GM19463 (cell line): ENCODE data around the gene NR2C2AP.
A peak's percentile ranks its signal among the peaks of the same experiment; 100 is the strongest.
"Not testable (repeated sequence)": the region's sequence is repeated elsewhere in the genome, so short reads cannot be mapped to it uniquely, and the experiment has no call there.

Experiments
- ATAC-seq: cut with Tn5 transposase; IDR thresholded peaks from one replicate; pipeline ENCODE4 v1.9.1; 2021; ENCODE audit warnings: mild to moderate bottlenecking, moderate library complexity; ENCODE audit not compliant: unreplicated experiment

The NR2C2AP gene

GRCh38 chr19:19185853-19186740 is 17.1 kb downstream of the NR2C2AP start:
- ATAC-seq: no peak

- no peak for ATAC-seq
Observed at GRCh38 chr19:19181488-19181998, 21.7 kb downstream of the NR2C2AP start.

DNA sequence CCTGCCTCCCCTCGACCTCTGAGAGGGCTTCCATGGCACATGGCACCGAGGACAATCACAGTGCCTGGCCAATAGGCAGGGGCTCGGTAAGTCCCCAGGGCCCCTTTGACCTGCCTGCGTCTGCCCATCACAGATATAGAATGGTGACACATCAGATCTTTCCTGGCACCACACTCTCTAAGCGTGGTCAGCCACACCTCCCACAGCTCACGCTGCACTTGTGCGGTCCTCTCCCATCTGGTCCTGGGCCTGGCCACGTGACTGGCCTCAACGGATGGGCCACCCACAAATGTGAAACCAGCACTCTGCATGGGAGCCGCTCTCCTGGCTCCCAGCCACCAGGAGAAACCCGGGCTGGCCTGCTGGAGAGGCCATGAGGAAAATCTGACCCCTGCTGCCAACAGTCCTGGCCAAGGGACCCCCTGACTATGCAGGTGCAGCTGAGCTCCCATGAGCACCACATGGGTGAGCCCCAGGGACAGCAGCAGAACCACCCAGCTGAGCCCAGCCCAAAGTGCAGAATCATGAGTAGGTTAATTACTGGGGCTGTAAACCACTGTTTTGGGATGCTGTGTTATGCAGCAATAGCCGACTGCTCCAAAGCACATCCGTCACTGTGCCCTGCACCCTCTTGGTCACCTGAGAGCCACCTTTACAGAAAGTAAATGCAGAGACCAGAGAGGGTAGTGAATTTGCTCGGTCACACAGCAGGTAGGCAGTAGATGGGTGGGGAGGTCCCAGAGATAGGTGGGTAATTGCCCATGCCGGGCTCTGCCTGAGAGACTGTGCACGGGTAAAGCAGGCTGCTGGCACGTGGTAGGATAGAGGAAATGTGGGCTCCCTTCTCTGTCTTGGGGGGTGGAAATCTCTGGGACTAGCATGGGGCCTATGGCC is 23.4 kb downstream of the NR2C2AP start:
- ATAC-seq: no peak

- ATAC-seq: no peak
Observed at GRCh38 chr19:19176950-19177349, 26.3 kb downstream of the NR2C2AP start.

GRCh38 chr19:19173243-19173642 is 30.0 kb downstream of the NR2C2AP start:
- not testable (repeated sequence) for ATAC-seq

DNA sequence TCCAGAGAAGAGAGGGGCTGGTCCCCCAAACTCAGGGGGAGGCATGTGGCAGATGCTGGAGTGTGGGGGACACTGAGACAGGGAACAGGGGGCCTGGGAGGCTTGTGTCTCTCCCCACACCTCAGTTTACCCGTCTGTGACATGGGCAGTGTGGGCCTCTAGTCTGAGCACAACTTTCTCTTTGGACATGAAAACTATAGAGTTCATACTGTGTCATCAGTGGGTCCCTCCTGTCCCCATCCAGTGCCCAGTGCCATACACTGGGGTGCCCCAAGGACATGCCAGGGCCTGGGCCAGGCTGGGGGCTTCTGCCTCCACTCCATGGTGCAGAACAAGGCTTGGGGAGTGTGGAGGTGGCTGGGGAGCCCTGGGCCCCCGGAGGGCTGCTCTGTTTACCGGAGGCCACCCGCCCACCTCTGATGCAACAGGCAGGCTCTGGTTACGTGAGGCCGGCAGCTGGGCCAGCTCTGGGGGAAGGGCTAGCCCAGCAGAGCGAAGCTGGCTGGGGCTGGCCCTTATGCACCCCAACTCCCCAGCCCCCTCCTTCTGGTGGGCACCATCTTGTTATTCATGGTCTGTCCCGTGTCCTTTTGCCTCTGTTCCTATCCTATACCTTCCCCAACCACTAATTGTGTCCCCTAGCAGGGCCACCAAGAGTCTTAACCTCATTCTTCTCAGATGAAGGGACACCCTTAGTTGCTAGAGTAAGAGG is 31.2 kb downstream of the NR2C2AP start:
- no peak for ATAC-seq

- no peak for ATAC-seq
Observed at GRCh38 chr19:19170873-19171672, 32.1 kb downstream of the NR2C2AP start.

GRCh38 chr19:19170053-19170872 is 33.0 kb downstream of the NR2C2AP start, which contains the start of gene MEF2B:
TSS of gene MEF2B (minus strand) at chr19:19170263. CDS start at chr19:19150735, 19,528 bp downstream.
- ATAC-seq: peak; percentile 86

DNA sequence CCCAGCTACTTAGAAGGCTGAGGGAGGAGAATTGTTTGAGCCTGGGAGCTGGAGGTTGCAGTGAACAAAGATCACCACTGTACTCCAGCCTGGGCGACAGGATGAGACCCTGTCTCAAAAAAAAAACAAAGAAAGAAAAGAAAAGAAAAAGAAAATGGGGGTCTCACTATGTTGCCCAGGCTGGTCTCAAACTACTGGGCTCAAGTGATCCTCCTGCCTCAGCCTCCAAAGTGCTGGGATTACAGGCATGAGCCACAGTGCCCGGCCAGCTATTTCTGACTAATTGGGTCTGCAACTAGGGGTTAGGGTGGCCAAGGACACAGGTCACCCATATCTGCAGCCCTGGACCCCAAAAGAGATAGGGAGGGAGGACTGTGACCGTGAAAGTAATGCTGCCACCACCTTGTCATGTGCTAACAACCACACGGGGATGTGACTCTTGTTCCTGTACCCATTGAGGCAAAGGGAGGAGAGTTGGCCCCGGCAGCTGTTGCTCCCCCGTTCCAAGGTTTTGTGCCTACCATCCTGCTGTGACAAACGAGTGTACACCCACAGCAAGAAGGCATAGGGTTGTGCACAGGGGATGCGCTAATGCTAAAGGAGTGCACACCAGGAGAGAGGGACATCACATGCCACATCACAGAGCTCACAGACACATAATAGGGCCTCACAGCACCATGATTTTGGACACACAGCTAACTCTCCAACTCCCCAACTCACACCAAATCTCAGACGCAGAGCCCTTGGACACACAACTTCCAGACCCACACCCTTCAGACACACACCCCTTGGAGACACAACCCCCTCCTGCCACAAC is 33.8 kb downstream of the NR2C2AP start:
- ATAC-seq: no peak

- no peak for ATAC-seq
Observed at GRCh38 chr19:19167612-19168011, 35.6 kb downstream of the NR2C2AP start.

DNA sequence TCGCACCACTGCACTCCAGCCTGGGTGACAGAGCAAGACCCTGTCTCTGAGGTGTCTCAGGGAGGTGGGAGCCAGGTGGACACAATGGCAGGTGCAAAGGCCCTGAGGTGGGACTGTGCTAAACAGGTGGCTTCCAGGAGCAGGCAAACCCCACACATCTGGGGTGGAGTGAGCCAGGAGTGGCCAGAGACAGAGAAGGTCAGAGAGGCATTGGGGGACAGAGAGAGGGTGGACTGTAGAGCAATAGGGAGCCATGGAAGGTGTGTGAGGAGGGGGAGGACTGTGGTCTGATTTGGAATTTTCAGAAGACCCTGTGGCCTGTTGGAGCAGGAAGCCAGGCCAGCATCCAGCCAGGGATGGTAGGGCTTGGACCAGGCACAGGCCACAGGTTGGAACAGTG is 37.8 kb downstream of the NR2C2AP start:
- ATAC-seq: no peak

DNA sequence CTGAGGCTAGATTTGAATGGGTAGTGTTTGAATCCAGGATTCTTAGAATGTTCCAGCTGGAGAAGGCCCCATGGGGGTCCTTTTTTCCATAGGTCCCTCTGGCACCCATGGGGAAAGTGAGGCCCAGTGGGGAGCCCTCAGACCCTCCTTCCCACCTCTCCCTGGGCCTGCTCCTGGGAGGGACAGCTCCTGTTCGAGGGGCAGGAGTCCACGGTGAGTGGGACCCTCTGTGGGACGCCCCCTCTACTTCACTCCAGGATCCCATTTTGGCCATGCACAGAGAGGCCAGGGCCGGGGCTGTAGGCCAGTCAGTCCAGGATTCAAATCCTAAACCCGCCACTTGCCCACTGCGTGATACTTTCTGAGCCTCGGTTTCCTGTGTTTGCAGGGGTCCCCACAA is 40.7 kb downstream of the NR2C2AP start:
- ATAC-seq: no peak

DNA sequence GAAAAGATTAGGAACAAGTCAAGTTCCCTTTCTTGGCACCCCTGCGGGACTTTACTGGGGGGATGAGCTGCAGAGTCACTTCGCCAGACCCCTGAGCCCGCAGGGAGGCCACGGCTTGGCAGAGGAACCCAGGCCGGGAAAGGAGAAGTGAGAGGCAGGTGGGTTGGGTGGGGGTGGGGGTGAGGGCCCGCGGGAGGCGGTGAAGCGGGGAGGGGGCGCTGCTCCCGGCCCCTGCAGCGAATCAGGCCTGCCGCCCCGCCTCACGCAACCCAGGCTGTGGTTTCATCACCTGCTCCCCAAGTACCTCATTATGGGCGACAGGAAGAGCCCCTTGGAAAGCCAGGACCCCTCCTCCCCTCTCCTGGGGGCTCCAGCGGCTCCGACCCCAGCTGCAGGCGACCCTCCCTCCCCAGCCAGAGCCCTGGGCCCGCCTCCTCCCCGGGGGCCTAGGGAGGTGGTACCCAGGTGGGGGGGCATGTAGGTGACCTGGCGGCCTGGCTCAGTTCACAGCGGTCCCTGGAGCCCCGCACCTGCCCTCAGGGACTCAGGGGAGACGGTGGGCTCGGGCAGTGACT is 42.7 kb downstream of the NR2C2AP start:
- no peak for ATAC-seq

GRCh38 chr19:19159534-19159933 is 43.7 kb downstream of the NR2C2AP start:
- ATAC-seq: no peak

- ATAC-seq: no peak
Observed at GRCh38 chr19:19157808-19158207, 45.4 kb downstream of the NR2C2AP start.

- peak; percentile 78 for ATAC-seq
Observed at GRCh38 chr19:19155495-19156219, 47.6 kb downstream of the NR2C2AP start.

GRCh38 chr19:19154768-19155494 is 48.3 kb downstream of the NR2C2AP start:
- ATAC-seq: no peak
